GM21390 (cell line): ENCODE measurements around the gene NQO2.
"Not testable (repeated sequence)": the region's sequence is repeated elsewhere in the genome, so short reads cannot be mapped to it uniquely, and the experiment has no call there.

Source experiments
- ATAC-seq: cut with Tn5 transposase; IDR thresholded peaks from one replicate; pipeline ENCODE4 v1.9.1; 2021; ENCODE audit not compliant: unreplicated experiment

NQO2 gene

DNA sequence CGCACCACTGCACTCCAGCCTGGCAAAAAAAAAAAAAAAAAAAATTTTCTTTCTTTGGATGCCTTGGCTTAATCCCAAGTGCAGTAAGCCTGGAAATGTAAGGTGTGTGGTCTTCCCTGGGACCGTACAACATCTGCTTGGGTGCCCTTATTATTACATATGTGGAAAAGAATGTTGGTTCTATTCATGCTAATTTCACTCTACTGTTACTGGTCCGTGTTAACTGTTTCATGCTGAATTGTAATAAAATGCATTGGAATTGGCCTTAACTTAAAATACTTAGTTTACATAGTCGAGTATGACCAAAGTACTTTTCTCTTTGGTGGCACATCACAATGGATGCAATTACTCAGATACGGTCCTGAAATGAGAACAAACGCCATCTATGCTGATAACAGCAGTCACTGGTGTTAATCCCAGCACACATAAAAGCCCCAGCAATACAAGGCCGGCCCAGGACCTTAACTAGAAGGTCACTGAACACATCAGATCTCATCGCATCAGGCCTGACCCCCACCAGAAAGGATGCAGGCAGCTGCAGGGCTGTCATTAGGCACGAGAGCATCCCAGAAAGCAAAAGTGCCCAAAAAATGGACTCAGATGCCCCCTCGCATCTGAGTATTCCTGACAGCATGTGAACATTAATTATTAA is 29.5 kb upstream of the NQO2 start:
- no peak for ATAC-seq

- no peak for ATAC-seq
These were observed 28.8 kb upstream of the NQO2 start for GRCh38 chr6:2970753-2971419.

DNA sequence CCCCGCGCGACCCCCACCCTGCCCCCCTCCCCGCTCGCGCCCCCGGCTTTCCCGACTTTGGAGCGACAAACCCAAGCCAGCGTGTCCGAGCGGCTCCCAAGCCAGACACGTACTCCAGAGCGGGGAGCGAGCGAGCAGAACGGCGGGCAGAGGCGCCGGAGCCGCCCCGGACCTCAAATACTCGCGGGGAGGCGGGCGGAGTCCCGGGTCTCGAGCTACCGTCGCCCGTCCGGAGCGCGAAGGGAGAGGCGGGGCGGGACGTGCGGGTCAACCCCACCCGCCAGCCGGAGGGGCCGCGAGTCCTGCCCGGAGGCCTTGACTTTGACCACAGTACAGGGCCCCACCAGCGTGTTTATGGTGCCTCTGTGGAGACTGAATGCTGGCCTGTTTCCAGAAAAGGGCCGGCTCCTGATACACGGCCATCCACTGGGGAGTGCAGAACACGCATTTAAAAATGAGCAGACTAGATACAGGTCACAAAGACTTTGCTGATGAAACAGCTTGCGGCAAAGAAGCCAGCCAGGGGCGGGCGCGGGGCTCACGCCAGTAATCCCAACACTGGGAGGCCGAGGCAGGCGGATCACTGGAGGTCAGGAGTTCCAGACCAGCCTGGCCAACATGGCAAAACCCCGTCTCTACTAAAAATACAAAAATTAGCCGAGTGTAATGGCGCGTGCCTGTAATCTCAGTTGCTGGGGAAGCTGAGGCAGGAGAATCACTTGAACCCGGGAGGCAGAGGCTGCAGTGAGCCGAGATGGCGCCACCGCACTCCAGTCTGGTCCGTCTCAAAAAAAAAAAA is 28.1 kb upstream of the NQO2 start, which contains the start of gene SERPINB6:
Gene SERPINB6, minus strand, starts transcription at position 148 of the 799 bp plus-strand sequence. CDS start 12,235 bp downstream, outside the sequence.
- no peak for ATAC-seq

DNA sequence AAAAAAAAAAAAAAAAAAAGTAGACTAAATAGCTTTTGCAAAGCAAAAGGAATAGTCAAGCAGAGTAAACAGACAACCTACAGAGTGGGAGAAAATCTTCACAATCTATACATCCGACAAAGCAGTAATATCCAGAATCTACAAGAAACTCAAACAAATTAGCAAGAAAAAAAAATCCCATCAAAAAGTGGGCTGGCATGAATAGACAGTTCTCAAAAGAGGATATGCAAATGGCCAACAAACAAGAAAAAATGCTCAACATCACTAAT is 27.5 kb upstream of the NQO2 start:
- ATAC-seq = not testable (repeated sequence)

DNA sequence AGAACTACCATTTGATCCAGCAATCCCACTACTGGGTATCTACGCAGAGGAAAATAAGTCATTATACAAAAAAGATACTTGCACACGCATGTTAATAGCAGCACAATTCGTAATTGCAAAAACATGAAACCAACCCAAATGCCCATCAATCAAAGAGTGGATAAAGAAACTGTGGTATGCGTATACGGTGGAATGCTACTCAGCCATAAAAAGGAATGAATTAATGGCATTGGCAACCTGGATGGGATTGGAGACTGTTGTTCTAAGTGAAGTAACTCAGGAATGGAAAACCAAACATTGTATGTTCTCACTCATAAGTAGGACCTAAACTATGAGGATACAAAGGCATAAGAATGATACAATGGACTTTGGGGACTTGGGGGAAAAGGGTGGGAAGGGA is 27.0 kb upstream of the NQO2 start:
- ATAC-seq = not testable (repeated sequence)

DNA sequence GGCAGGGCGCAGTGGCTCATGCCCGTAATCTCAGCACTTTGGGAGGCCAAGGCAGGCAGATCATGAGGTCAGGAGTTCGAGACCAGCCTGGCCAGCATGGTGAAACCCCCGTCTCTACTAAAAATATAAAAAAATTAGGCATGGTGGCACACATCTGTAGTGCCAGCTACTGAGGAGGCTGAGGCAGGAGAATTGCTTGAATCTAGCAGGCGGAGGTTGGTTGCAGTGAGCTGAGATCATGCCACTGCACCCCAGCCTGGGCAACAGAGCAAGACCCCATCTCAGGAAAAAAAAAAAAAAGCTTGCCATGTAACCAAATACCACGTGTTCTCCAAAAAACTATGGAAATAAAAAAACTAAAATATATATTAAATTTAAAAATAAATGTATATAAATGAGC is 26.5 kb upstream of the NQO2 start:
- ATAC-seq = not testable (repeated sequence)

DNA sequence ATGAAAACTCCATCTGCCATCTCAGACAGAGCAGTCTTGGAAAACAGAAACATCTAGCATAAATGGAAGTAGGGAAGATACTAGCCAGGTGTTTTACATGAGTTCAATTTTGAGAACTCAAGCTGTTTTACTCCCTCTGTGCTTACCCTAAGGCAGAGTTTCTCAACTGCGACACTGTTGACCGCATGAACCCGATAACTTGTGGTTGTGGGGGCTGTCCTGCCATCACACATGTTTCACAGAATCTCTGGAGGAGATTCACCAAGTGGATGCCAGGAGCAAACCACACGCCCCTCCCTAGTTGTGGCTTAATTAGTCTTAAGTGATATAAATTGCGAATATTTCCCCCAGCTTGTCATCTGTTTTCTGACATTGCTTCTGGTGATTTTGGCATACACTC is 26.0 kb upstream of the NQO2 start:
- ATAC-seq = no peak

GRCh38 chr6:2976060-2976459 is 23.6 kb upstream of the NQO2 start:
- ATAC-seq = no peak

- no peak for ATAC-seq
These were observed 23.1 kb upstream of the NQO2 start for GRCh38 chr6:2976571-2977085.

- ATAC-seq = no peak
These were observed 22.4 kb upstream of the NQO2 start for GRCh38 chr6:2977290-2977689.

- no peak for ATAC-seq
These were observed 21.7 kb upstream of the NQO2 start for GRCh38 chr6:2977799-2978590.

- no peak for ATAC-seq
These were observed 20.8 kb upstream of the NQO2 start for GRCh38 chr6:2978923-2979322.

DNA sequence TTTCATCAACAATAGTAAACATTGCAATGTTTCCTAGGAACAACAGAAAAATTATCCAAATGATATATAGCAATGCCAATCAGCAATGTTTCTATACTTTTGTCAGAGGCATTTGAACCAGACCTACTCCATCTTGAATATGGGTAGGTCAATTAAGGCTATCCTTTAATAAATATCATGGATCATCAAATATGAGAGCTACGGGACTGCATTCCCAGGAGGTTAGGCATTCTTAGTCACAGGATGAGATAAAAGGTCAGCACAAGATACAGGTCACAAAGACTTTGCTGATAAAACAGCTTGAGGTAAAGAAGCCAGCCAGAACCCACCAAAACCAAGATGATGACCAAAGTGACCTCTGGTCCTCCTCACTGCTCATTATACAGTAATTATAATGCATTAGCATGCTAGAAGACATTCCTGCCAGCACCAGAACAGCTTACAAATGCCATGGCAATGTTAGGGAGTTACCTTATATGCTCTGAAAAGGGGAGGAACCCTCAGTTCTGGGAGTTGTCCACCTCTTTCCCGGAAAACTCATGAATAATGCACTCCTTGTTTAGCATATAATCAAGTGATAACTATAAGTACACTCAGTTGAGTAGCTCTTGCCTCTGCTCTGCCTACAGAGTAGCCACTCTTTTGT is 19.8 kb upstream of the NQO2 start:
- no peak for ATAC-seq

DNA sequence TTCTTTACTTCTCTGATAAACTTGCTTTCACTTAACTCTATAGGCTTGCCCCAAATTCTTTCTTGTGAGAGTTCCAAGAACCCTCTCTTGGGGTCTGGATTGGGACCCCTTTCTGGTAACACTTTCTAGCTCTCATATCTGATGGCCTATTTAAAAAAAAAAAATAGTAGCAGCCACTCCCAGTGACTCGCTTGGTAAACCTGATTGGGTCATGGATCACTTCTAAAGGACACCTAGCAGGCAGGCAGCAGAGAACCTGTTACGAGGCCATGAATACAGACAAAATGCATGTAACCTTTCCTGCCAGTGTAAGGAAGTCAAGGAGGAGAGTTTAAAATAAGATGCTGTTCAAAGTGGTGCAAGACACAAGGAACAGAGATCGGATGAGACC is 19.2 kb upstream of the NQO2 start:
- no peak for ATAC-seq

DNA sequence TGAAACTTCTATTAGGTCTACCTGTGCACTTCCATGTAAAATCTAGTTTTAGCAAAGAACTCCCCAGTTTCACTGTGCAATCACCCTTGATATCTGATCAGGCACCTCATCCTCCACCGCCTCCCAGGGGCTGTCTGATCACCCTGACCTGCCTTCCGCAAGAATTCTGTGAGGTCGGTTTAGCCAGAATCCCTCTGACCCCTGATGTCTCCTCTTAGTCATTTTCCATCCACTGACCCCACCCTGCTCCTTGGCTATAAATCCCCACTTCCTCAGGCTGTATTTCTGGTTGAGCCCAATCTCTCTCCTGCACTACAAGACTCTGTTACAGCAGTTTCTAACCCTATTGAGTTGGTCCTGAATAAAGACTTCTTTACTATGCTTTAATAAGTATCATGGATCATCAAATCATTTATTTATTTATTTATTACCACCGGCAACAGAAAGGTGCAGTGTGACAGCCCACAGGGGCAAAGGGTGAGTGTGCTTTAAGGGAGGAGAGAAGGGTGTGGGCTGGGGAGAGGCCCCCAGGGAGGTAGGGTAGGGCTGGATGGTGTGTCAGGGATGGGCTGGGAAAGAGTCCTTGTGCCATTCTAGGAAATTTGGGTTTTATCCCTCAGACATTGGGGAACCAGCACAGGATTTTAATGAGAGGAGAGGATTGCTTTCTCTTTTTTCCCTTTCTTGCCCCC is 17.1 kb upstream of the NQO2 start:
- no peak for ATAC-seq

- no peak for ATAC-seq
These were observed 14.8 kb upstream of the NQO2 start for GRCh38 chr6:2984738-2985406.

DNA sequence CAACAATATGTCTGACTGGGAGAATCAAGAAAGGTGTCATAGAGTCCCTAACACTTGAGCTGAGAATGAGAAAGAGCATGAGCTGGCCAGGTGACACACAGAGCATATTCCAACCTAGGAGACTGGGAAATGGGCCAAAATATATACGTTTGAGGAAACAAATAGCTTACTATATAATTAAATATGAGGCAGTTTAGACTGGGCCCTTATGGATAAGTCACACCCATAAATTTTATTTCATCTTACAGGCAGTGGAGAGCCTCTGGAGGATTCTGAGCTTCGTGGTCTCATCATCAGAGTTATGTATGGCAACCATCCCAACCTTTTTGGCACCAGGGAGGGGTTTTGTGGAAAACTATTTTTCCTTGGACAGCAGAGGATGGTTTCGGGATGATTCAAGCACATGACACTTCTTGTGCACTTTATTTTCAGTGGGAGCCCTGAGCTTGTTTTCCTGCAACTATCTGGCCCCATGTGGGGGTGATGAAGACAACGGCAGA is 12.9 kb upstream of the NQO2 start:
- no peak for ATAC-seq

GRCh38 chr6:2988094-2988425 is 11.6 kb upstream of the NQO2 start:
- no peak for ATAC-seq
